Hepatic stellate cell (primary cell): ENCODE results near the gene BCR.

Experiments used
- DNase-seq: peaks from one replicate; pipeline ENCODE4 v3.0.0; 2011; ENCODE audit warnings: low spot score

The BCR gene

DNA sequence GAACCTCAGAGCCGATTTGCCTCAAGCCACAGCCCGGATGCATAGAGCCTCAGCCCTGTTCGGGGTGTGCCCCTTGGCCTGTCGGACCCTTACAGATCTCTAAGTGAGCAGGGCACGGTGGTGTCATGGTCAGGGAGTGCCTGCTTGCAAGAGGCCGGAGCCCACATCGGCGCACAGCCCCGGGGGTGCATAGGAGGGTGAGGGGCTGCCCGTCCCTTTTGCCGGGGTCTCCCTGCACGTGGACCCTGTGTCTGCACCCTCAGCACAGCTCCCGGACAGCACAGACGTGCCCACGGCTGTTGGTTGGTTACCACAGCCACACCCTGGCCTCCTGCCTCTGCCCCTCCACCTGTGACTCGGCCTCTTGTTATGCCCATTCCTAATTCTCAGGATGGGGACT is 28.5 kb upstream of the BCR start:
- no peak for DNase-seq

DNA sequence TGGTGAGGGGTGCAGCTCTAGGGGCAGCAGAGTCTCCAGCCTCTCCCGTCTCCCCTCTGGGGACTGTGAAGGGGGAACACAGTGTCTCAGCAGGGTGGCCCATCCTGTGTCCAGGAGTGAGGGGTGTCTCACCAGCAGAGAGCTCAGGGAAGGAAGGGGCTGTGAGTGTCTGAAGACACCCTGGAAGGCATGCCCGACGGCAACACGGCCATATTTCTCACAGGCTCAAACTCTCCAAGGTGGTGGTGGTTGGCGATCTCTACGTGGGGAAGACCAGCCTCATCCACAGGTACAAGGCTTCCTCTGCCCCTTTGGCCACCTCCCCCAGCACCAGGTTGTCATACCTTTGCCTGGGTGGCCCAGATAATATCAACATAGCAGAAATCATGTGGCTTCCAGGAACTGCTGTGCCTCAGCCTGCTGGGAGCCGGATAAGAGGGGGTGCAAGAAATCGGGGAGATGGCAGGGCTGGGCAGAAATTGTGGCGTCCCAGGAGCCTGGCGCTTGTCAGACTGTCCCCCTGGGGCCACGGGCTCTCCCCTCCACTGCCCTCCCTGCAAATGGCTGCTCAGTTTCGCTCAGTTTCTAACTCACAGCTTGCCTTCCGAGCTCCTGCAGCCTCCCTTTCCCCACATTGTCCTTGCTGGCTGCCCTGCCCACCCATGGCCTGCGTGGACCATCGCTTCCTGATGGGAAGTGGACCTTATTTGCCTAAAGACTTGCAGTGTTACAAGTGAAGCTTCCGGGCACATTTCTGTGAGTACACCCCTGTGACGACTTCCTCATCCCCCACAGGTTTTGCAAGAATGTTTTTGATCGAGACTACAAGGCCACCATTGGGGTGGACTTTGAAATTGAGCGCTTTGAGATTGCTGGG is 27.8 kb upstream of the BCR start:
- DNase-seq: no peak

DNA sequence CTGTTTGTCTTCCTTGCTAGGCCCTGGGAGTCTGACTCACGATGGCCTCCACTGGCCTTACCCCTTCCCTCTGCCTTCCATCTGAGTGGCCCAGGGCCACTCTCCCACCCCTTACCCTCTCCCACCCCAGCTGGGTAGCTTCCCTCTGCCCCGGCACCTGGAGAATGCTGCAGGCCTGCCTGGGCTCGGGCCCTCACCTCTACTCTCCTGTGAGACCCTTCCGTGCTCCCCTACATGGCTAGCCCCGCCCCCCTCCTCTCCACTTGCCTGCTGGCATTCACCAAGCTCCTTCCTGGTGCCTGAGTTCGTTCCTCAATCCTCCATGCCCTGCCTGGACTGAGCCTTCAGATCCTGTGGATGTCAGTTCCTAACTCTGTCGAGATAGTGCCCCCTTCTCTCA is 26.3 kb upstream of the BCR start:
- DNase-seq: no peak

DNA sequence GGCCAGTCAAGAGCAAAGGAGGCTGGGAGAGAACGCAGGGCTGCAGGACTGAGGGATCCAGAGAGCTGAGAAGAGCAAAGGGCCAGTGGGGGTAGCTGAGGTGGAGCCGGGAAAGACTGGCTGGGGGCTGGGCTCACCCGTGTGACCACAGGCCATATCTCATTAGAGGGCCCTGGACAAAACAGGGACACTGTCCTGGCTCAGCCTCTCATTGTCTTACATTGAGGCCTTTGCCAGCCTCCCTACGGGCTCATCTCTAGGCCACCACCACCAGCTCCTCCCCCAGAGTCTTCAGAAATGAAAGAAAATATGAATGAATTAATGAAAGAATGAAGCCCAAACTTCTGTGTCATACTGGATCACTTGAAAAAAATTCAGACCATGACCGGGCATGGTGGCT is 25.8 kb upstream of the BCR start:
- DNase-seq: no peak

DNA sequence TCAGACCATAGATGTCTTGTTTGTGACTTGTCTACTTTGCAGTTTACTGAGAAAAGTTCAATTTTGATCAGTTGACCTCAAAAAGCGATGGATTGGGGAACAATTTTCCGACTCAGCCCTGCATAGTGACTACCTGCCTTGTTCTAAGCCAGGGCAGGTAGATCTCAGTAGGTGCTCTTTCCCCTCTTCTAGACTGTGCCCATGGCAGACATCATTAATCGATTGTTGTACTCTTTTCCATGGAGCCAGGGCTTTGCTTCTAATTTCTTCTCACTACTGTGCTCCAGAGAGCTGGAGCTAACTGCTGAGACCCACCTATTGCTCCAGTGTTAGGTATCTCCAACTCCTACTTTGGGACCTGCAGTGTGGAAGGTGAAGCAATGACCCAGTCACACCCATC is 25.2 kb upstream of the BCR start:
- no peak for DNase-seq

GRCh38 chr22:23155831-23156230 is 24.5 kb upstream of the BCR start:
- DNase-seq: no peak

GRCh38 chr22:23156286-23156685 is 24.0 kb upstream of the BCR start:
- DNase-seq: no peak

DNA sequence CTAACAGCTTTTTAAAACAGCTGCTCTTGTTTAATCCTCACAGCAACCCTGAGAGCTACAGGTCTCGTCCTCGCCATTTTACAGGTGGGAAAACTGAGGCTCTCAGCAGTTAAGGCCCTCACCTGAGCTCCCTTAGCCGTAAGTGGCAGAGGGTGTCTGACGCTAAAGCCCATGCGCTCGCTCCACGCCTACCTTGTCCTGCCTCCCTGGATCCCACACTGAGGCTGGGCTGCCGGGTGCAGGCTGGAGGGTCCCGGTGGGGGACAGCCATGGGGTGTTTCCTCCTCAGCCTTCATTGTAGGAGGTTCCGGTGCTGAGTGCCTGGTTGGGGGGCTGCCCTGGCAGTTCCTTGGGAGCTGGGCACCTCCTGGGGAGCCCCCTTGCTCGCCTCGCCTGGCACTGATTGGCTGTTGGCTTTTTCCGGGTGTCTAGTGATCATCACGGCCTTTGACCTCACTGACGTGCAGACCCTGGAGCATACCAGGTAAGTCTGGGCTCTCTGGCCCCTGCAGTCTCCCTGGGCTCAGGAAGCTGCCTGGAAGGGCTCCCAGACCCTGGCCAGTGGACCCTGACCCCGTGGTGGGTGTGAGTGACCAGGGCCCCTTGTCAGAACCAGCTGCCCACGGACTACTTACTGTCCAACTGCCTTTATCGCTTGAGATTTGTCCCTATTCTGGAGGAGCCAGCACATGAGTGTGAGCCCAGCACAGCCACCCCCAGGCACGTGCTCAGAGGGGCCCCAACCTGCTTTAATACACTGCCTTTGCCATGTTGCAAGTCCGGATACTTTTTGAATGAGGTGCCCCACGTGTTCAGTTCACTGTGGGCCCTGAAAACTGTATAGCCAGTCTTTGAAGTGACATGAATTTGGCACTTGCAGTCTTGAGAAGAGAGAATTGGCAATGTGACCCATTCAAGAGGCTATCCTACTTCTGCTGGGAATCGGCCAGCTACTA is 22.5 kb upstream of the BCR start:
- no peak for DNase-seq

- no peak for DNase-seq
Observed at GRCh38 chr22:23158516-23159290, 21.6 kb upstream of the BCR start.

GRCh38 chr22:23159291-23159630 is 21.0 kb upstream of the BCR start:
- no peak for DNase-seq

DNA sequence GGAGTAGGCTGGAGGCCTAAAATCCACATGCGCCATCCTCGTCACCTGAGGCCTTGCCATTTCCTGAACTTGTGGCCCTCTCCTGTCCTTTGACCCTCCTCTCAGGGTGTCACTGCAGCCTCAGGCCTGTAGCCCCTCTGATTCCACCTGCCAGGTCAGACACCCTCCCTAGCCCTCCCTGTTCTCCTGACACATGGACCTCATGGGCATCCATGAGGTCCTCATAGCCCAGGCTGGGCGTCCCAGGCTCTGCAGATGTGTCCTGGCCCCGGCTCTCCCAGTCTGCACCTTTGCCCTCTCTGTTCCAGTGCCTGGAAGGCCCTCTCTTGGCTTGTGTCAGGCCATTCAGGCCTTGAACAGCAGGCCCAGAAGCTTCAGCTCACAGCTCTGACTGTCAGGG is 19.3 kb upstream of the BCR start:
- DNase-seq: no peak

- no peak for DNase-seq
Observed at GRCh38 chr22:23161574-23161973, 18.7 kb upstream of the BCR start.

DNA sequence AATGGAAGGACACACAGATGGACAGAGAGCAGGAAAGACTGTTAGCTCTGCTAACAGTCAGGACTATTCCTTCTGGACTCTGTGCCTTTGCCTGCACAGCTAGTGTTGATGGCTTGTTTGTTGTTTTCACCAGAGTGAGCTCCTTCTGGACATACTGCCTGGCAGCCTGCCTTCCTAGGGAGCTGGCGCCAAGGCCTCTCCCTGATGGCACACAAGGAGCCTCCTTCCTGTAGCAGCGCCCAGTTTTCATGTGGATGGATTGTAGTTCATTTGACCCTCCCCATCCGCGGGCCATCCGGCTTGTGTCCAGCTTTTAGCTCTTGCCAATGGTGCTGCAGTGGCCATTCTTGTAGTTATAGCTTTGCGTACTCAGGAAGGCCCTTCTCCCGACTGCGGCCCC is 16.6 kb upstream of the BCR start:
- no peak for DNase-seq

DNA sequence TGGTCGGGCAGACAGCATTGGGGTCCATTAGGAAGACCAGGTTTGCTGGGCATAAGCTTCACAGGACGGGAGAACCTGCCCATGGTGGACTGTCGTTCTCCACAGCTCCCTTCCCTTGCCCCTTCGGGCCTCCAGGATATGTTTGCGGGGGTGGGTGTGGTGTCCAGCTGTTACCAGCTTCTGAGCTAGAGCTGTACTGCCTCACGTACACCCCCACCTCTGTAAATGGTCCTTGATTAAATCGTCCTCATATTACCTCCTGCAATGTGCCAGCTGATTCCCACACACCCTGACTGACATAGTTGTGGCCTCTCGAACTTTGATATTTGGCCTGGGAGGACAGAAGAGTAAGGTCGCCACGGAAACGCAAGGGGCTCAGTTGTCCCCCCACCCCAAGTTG is 16.2 kb upstream of the BCR start:
- DNase-seq: no peak

DNA sequence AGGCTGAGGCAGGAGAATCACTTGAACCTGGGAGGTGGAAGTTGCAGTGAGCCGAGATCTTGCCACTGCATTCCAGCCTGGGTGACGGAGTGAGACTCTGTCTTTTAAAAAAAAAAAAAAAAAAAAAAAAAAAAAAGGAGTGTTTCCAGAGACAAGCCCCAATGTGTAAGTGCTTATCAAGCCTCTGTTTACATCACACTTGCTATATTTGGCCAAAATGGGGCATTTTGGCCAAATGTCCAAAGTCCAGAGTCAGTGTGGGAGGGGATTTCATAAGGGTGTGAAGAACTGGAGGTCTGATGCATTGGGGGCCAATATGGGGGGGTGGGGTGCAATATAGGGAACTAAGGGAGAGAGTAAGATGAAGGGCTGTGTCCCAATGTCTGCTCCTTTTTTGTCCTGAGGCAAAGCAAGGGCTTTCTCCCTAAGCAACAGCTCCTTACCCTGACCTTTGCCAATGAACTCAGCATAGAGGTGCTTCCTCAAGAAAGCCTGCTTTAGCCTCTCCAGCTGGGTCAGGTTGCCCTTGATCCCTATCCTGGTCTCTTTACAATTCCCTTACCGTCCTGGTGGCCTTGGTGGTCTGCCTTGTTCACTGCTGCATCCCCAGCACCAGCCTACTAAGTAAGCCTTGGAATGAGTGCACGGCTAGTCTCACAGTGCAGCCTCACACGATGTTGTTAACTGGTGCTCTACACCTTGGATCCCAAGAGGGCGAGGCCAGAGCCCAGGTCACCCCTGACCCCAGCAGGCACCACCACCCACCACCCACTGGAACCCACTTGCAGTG is 14.1 kb upstream of the BCR start:
- no peak for DNase-seq

GRCh38 chr22:23166841-23167616 is 13.3 kb upstream of the BCR start:
- DNase-seq: no peak

- DNase-seq: no peak
Observed at GRCh38 chr22:23168391-23169042, 11.8 kb upstream of the BCR start.

DNA sequence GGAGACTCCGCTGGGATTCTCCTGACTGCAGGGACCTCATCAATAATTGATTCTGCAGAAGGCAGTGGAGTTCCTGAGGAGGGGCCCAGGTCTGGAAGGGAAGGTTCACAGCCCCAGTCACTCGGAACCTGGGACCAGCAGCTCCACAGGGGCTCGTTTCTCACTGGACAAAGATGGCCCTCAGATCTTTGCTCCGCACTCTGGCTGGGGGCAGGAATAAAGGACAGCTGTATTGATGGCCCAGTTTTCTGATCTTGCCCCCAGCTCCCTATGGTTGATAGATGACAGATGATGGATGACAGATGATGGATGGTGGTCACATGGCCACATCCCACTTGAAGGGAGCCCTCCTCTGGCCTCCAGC is 11.3 kb upstream of the BCR start:
- no peak for DNase-seq

DNA sequence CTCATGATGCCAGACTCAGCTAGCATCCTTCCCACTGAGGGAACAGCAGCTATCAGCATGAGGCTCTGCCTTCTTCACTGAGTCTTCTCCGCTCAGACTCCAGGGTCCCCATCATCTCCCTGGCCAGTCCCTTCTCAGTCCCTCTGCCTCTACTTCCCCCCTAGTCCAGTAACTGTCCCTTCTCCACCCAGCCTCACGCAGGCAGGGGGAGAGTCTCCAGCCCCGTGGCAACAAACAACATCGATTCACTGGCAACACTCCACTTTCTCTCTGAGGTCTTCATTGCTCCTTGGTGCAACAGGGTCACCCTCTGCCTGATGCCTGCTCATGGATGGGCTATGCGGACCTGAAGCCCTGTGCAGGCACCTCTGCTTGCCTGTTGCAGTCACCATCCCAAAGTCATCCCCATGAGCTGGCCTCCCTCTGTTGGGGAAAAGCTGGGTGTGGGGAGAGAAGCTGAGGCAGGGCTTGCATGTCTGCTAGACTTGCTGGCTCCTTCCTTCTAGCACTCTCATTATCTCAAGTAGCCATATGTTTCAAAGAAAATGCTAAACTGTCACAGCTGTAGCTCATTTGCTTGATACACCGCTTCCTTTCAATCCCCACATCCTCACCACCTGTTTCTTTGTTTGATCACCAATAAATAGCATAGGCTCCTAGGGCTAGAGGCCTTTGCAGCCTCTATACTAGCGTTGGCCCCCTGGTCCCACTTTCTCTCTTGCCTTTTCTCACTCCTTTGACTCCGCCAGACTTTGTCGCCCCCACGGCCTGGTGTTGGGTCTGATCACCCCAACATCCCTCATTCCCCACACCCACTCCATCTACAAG is 4.3 kb upstream of the BCR start:
- DNase-seq: no peak

- no peak for DNase-seq
Observed at GRCh38 chr22:23176645-23177027, 3.7 kb upstream of the BCR start.
